AG20443 (cell line): ENCODE data around the gene SH3BGRL3.
A peak's percentile ranks its signal among the peaks of the same experiment; 100 is the strongest.
"Not testable (repeated sequence)": the region's sequence is repeated elsewhere in the genome, so short reads cannot be mapped to it uniquely, and the experiment has no call there.

ENCODE experiments used
- DNase-seq: peaks from one replicate; pipeline ENCODE4 v3.0.0; 2012; ENCODE audit warnings: low spot score, mixed read lengths

The SH3BGRL3 gene

GRCh38 chr1:26279456-26280332, at the start of gene SH3BGRL3:
SH3BGRL3 (plus strand) TSS chr1:26280086; CDS start chr1:26280156, 70 bp downstream.
- DNase-seq, result peak; percentile 93

GRCh38 chr1:26230682-26231081, 49.2 kb upstream of the SH3BGRL3 start:
- DNase-seq, result not testable (repeated sequence)

GRCh38 chr1:26233903-26234643, 45.8 kb upstream of the SH3BGRL3 start, which contains the start of gene CEP85:
CEP85 (plus strand) TSS chr1:26234200; CDS start chr1:26239784, 5,584 bp downstream.
- peak; percentile 100 for DNase-seq

GRCh38 chr1:26234644-26235370, 45.1 kb upstream of the SH3BGRL3 start:
- DNase-seq, result peak; percentile 24

- no peak for DNase-seq
Observed at GRCh38 chr1:26237230-26237966, 42.5 kb upstream of the SH3BGRL3 start.

GRCh38 chr1:26239936-26240335, 40.0 kb upstream of the SH3BGRL3 start:
- peak; percentile 65 for DNase-seq

GRCh38 chr1:26252718-26253117, 27.2 kb upstream of the SH3BGRL3 start:
- no peak for DNase-seq

- DNase-seq, result no peak
Observed at GRCh38 chr1:26254404-26254803, 25.5 kb upstream of the SH3BGRL3 start.

- no peak for DNase-seq
Observed at GRCh38 chr1:26257222-26257621, 22.7 kb upstream of the SH3BGRL3 start.

- DNase-seq, result no peak
Observed at GRCh38 chr1:26259005-26259404, 20.9 kb upstream of the SH3BGRL3 start.

GRCh38 chr1:26259578-26259977, 20.3 kb upstream of the SH3BGRL3 start:
- DNase-seq, result no peak

GRCh38 chr1:26263212-26263611, 16.7 kb upstream of the SH3BGRL3 start:
- no peak for DNase-seq

- no peak for DNase-seq
Observed at GRCh38 chr1:26265405-26265804, 14.5 kb upstream of the SH3BGRL3 start.

GRCh38 chr1:26268290-26269197, 11.3 kb upstream of the SH3BGRL3 start:
- no peak for DNase-seq

- no peak for DNase-seq
Observed at GRCh38 chr1:26269198-26269550, 10.7 kb upstream of the SH3BGRL3 start.

GRCh38 chr1:26274801-26275425, 5.0 kb upstream of the SH3BGRL3 start:
- no peak for DNase-seq

GRCh38 chr1:26275580-26276431, 4.1 kb upstream of the SH3BGRL3 start:
- peak; percentile 92 for DNase-seq

- no peak for DNase-seq
Observed at GRCh38 chr1:26276432-26276838, 3.5 kb upstream of the SH3BGRL3 start.

- DNase-seq, result no peak
Observed at GRCh38 chr1:26277261-26277661, 2.6 kb upstream of the SH3BGRL3 start.
